NCI-H82 treated with DMSO at 0.1 percent for 48 hours (cell line): ENCODE measurements around the gene TIGAR.

Source experiments
- DNase-seq: peaks from one replicate; lab custom pipeline; 2025; ENCODE audit not compliant: unreplicated experiment; lab: John Stamatoyannopoulos, UW

TIGAR gene

DNA sequence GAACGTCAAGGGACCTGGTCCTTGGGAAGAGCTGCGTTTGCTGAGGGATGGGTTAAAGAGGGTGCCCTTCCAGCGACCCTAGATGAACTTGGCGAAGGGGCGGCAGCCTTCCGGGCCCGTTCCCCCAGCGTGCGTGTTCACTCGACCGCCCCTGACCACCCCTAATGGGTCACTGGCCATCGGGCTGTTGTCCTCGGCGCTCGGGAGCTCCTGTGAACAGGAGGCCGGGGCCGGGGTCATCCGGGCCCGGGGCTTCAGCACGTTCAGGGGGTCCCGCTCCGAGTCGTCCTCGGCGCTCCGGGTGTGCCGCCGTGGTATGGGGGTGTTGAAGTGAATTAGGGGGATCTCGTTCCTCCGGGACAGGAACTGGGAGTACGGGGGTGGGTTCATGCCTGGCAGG lies 49.3 kb downstream of the TIGAR start:
- no peak for DNase-seq

DNA sequence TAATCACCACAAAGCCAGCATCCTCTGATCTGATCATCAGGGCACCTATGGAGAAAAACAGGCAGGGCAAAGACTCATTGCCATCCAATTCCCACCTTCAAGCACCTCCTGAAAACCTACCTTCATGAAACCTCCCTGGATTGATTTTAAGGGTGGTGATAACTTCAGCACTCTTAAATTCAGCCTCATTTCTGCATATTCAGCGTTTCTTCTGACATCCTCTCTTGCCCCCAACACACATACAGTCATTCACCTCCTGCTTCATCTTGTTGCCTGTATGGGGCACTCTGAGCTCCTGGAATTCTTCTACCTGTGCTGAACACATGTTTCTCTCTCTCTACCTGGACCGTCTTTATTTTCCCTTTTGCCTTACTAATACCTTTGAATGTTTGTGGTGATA lies 51.6 kb downstream of the TIGAR start:
- no peak for DNase-seq

DNA sequence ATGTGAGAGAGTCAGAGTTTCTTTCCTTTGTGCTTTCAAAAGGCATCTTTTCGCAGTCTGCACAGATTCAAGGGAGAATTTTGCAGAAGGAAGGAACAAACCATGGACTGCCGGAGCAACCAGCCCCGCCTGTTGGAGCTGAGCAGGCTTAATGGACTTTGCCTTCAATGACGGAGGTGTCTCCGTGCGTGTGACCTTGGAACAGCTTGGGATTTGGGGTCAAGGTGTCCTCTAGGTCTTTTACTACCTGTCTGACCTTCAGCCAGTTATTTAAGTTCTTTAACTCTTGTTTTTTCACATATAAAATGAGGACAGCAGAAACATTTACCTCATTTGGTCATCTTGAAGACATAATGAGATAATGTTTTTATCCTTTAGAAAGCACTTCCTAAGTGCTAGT lies 54.4 kb downstream of the TIGAR start:
- DNase-seq, result no peak

DNA sequence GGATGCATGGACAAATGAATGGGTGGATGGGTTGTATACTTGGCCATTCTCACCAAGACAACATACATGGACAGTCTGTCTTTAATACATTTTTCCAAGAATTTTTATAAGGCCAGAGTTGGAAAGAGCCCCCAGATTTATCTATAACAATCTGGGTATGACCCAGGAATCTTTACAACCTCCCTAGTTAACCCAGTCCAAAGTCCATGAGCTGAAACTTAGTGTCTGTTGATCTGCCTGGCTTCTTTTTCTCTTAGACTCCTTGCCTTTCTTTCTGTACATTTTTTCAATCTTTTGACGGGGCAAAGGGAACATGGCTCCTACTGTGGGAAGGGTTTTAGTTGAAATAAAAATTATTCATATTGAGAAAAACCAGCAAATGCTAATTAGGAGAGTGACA lies 57.8 kb downstream of the TIGAR start:
- no peak for DNase-seq

DNA sequence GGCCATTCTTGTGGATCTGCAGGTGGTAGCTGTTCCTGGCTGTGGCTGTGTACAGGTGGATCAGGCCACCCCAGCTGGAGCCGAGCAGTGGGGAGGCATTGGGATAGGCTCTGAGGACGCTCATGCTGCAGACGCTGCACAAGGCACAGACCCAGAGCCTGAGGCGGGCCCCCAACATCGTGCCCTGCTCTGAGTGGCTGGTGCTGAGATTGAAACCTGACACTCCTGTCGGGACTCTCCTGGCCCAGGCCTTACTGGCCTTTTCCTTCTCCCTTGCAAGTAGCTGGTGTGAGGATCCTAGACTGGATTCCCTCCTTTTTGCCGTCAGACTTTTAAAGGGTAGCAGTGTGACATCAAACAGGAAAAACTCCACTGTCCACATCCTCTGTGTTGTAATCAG lies 58.4 kb downstream of the TIGAR start, which contains the start of gene FGF23:
Gene FGF23, minus strand, starts transcription at position 308 of the 400 bp plus-strand sequence. Its CDS starts 130 bp downstream, at position 178.
- no peak for DNase-seq

DNA sequence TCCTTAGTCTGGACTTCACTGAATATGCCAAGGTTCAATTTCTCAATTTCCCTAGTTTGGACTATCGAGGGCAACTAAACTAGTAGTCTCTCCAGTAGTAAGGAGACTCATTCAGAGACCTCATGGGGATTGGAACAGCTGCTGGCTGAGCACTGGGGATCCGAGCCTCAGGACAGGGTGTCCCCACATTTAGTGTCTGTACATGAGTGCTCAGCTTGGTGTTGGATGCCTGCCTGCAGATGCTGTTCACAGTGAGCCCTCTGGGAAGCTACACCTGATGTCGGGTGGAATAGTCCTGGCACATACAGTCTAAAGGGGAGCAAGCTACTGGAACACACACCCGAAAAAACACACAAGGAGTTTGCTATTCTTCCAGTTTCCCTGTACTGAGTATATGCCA lies 59.3 kb downstream of the TIGAR start:
- DNase-seq, result no peak

DNA sequence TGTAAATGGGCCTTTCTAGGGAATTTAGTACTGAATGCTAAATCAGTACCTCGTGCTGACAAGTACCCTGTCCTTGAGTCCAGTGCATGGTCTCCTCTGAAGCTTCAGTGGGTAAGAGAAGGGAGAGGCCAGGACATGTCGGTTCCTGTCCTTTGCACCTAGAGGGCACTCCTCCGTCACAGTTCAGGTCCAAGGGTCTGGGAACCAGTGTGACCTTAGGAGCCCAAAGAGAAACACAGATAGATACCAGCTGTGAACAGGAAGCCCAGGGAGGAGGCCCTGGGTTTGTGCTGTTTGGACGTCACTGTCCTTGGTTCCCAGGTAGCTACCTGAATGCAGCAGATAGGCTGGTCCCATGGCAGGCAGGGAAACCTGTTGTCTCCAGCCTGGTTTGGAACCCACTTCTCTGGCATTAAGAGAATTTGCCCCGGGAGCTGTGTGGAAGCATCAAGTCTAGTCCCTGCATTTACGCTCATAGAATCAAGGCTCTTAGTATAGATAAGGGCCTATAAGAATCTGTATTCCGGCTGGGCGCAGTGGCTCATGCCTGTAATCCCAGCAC lies 62.4 kb downstream of the TIGAR start:
- DNase-seq, result no peak

DNA sequence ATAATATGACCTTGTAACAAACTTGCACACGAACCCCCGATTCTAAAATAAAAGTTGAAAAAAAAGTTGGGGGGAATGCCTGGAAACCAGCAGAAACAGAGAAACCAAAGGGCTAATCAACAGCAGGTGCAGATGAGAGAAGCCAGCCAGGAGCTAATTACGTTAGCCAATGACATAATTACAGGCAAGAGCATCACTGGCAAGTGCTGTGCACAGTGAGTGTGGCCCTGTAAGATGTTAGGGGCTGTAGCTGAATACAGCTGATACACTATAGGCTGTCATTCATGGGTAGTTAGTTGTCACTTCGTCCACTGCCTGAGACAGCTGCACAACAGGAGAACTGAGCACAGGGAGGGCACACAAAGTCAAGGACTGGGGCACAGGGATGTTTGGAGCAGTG lies 65.8 kb downstream of the TIGAR start:
- no peak for DNase-seq

DNA sequence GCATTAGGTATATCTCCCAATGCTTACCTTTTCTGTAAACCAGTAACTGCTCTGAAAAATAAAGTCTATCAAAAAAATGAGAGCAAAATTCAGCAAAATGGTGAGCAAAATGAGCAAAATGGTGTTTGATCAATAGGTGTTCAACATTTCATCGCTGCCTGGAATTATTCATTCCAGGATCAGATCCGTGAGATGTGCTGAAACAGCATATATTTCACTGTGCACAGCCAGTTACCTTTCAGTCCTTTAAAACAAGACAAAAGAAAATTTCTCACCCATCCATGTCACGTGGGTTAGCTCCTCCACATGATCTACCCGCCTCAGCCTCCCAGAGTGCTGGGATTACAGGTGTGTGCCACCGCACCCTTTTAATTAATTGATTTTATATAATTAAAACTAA lies 66.6 kb downstream of the TIGAR start:
- no peak for DNase-seq

DNA sequence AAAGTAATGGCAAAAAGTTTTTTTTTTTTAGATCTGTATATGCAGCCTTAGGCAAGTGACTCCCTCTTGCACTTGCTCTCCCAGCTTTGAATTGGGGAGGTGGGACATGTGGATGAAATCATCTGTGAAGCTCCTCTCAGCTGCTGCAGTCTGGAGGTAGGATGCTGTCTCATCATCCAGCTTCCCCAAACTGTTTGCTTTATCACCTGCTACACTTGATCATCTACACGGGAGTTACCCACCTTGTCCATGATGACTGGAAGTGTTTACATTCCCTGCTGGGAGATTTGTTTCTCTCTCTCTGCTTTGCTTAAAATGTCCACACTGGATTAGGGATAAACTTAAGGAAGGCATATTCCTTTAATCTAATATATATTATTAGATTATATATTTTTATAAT lies 67.0 kb downstream of the TIGAR start:
- DNase-seq, result no peak

DNA sequence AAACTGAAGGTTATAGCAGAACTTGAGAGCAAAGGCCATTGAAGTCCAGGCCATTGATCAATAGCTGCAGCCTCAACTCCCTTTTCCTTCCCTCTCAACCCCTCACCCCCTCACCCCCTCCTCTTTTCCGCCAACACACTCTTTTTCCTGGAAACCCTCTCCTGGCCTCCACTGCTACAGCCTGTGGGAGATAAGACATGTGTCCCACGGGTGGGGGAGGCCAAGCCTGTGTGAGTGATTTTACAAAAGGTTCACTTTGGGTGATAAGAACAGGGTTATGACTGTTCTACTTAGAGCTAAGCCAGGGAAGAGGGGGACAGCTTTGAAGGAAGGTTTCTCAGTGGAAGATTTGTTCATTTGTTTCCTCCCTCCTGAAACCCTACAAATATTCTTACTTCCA lies 67.6 kb downstream of the TIGAR start:
- no peak for DNase-seq

DNA sequence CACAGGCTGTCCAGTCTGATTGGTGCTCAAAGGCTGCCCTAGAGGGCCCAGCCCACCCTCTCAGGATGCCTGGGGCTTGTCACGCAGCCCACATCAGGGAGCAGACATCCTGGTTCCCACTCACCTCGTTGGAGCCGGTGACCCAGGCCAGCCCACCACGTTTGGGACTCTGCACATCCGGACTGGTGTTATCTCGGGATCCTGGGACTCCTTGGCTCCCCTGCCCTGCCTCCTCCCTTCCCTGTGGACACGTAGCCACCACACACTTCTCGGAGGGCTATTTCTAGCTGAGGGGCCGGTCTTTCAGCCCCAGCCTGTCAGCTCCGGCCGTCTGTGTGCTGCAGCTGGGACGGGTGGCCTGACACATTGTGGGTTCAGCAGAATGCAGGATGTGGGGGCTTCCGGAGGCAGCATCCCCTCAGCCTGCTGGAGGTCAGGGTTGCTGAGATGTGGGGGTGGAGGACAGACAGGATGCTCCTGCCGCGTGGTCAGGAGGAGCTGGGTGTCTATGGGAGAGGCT lies 71.3 kb downstream of the TIGAR start:
- DNase-seq, result no peak

DNA sequence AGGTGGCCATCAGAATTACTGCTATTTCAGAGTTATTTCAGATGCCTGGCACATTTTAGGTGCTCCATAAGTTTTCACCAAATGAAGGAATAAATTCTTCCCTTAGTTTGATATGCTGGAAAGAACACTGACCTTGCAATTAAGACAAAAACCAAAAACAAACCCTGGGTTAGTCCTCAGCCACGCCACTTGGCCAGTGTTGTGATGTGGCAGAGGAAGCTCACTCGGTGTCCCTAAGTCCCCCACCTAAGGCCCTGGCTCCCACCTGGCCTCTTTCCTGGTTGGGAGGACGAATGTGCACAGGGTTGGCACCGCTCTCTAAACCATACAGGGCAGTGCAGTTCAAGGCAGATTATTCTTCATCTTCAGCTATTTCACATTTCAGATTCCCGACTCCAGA lies 72.2 kb downstream of the TIGAR start:
- DNase-seq, result no peak

DNA sequence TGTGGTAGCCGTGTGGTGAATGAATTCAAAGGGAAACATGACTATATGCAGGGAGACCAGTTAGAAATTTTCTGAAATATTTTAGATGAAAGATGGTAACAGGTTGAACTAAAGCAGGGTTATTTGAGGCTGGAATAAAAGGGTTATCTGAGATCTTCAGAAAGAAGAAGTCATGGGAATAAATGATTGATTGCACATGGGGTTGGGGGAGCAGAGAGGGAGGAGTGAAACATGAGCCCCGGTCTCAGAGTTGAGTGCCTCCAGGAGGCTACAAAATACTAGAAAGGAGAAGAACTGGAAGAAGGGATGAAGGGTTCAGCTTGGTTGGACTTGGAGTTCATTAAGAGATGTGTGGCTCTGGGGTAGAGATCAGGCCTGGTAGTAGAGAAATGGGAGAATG lies 74.8 kb downstream of the TIGAR start:
- no peak for DNase-seq

DNA sequence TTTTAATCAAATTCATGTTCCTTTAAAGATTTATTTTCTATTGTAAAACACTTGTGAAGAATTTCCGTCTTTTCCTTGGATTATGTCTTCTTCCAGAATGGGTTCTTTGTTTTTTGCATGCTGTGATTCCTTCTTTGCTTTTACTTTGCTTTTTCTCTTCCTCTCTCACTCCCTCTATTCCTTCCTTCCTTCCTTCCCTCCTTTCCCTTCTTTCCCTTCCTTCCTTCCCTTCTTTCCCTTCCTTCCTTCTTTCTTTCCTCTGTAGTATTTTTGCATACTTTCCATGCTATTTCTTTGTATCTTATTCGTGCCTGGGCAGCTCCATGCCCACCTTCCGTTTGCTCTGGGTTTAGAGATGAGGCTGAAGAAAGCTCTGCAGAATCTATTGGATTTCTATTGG lies 80.1 kb downstream of the TIGAR start:
- DNase-seq, result no peak

DNA sequence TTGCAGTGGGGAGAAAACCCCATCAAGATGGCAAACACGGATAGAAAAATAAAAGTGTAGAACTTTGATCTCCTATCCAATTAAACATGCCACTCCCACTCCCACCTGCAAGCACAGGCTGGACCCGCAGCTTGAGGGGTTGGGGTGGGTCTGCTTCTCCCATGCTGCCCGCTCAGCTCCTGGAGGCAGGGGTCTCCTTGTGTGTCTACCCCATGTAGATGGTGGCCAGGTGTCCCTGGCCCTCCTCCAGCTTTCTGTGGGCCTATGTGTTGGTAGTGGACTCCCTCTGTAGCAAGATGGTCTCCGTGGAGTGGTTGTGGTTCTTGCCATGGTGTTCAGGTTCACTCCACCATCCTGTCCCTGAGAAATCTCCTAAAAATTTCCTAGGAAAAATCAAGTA lies 82.0 kb downstream of the TIGAR start:
- no peak for DNase-seq
